Stomach (tissue), 4 donors: ENCODE data around the gene ME3.
"Not testable (repeated sequence)": the region's sequence is repeated elsewhere in the genome, so short reads cannot be mapped to it uniquely, and the experiment has no call there.

Source experiments
- EP300 ChIP-seq: sonication (generic); formaldehyde crosslinking; IDR thresholded peaks from one replicate; pipeline ENCODE4 v1.6.1; 2017; ENCODE audit warnings: antibody characterized with exemption
- POLR2A ChIP-seq, 4 donors: fragments of 450-650 bp; IDR thresholded peaks; one replicate each; pipeline ENCODE4 v1.6.1; 2016; ENCODE audit warnings: antibody characterized with exemption in 4 of 4, control low read depth in 2 of 4, mild to moderate bottlenecking in 1 of 4, moderate library complexity in 1 of 4
- POLR2AphosphoS5 ChIP-seq, 3 donors: sonication (generic); formaldehyde crosslinking; IDR thresholded peaks; one replicate each; pipeline ENCODE4 v1.6.1; 2016; ENCODE audit warnings: antibody characterized with exemption in 3 of 3
- TF ChIP-seq, protein P1 (sequence below), 7 experiments: fragments of 450-650 bp in 4 of 7; fragments of 200-600 bp in 3 of 7; sonication (generic) in 3 of 7; IDR thresholded peaks; one replicate each; pipeline ENCODE4 v1.5.1; 2016 to 2019; ENCODE audit warnings: antibody characterized with exemption in 7 of 7, control low read depth in 2 of 7, mild to moderate bottlenecking in 1 of 7

DNA sequence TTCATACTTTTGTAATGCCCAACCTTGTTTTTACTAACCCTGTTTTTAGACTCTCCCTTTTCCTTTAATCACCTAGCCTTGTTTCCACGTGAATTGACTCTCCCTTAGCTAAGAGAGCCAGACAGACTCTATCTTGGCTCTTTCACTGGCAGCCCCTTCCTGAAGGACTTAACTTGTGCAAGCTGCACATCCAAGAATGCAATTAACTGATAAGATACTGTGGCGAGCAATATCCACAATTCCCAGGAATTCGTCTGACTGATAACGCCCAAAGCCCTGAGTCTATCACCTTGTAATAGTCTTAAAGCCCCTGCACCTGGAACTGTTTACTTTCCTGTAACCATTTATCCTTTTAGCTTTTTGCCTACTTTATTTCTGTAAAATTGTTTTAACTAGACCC lies 248.9 kb downstream of the ME3 start:
- TF ChIP-seq, protein P1, sequence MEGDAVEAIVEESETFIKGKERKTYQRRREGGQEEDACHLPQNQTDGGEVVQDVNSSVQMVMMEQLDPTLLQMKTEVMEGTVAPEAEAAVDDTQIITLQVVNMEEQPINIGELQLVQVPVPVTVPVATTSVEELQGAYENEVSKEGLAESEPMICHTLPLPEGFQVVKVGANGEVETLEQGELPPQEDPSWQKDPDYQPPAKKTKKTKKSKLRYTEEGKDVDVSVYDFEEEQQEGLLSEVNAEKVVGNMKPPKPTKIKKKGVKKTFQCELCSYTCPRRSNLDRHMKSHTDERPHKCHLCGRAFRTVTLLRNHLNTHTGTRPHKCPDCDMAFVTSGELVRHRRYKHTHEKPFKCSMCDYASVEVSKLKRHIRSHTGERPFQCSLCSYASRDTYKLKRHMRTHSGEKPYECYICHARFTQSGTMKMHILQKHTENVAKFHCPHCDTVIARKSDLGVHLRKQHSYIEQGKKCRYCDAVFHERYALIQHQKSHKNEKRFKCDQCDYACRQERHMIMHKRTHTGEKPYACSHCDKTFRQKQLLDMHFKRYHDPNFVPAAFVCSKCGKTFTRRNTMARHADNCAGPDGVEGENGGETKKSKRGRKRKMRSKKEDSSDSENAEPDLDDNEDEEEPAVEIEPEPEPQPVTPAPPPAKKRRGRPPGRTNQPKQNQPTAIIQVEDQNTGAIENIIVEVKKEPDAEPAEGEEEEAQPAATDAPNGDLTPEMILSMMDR (IDR thresholded peaks at IDR 0.05), result not testable (repeated sequence)
- not testable (repeated sequence) for TF ChIP-seq POLR2AphosphoS5 (IDR thresholded peaks at IDR 0.05); POLR2A (IDR thresholded peaks at IDR 0.05); EP300
